SK-N-MC (cell line): Measurements from ENCODE around the gene PHLPP2.
"Not testable (repeated sequence)": the region's sequence is repeated elsewhere in the genome, so short reads cannot be mapped to it uniquely, and the experiment has no call there.

ENCODE experiments used
- DNase-seq: peaks from one replicate; pipeline ENCODE4 v3.0.0-alpha.2; 2011; ENCODE audit warnings: low read depth, low spot score
- H3K27ac ChIP-seq: fragments of 200-600 bp; sonication (generic); 2 replicates; pipeline ENCODE4 v1.5.1; 2016; ENCODE audit warnings: mixed run types
- H3K36me3 ChIP-seq: fragments of 200-600 bp; sonication (generic); 2 replicates; pipeline ENCODE4 v1.6.1; 2017; ENCODE audit warnings: antibody characterized with exemption, low read length, mixed read lengths; ENCODE audit not compliant: insufficient read depth
- H3K4me3 ChIP-seq: fragments of 200-600 bp; sonication (generic); 2 replicates; pipeline ENCODE4 v1.5.1; 2016
- H3K9ac ChIP-seq: fragments of 200-600 bp; sonication (generic); 2 replicates; pipeline ENCODE4 v1.8.0; 2017; ENCODE audit warnings: mixed run types, mixed read lengths; ENCODE audit not compliant: insufficient read length
- H3K9me3 ChIP-seq: fragments of 200-600 bp; sonication (generic); 2 replicates; pipeline ENCODE4 v1.6.1; 2017; ENCODE audit warnings: low read depth, mild to moderate bottlenecking, antibody characterized with exemption, low read length, moderate library complexity, mixed read lengths
- EZH2 ChIP-seq: fragments of 200-600 bp; sonication (generic); IDR thresholded peaks from one replicate; pipeline ENCODE4 v1.6.1; 2017; ENCODE audit warnings: antibody characterized with exemption
- FOXP2 ChIP-seq: optimal IDR thresholded peaks from 2 replicates; pipeline ENCODE3; 2011; ENCODE audit warnings: mild to moderate bottlenecking, moderate library complexity; ENCODE audit not compliant: insufficient read depth; ENCODE audit errors: extremely low read length, control extremely low read depth
- POLR2AphosphoS5 ChIP-seq: IDR thresholded peaks from 2 replicates; pipeline ENCODE4 v1.6.1; 2012; ENCODE audit warnings: mild to moderate bottlenecking, low read depth, low read length, borderline replicate concordance

PHLPP2 gene

DNA sequence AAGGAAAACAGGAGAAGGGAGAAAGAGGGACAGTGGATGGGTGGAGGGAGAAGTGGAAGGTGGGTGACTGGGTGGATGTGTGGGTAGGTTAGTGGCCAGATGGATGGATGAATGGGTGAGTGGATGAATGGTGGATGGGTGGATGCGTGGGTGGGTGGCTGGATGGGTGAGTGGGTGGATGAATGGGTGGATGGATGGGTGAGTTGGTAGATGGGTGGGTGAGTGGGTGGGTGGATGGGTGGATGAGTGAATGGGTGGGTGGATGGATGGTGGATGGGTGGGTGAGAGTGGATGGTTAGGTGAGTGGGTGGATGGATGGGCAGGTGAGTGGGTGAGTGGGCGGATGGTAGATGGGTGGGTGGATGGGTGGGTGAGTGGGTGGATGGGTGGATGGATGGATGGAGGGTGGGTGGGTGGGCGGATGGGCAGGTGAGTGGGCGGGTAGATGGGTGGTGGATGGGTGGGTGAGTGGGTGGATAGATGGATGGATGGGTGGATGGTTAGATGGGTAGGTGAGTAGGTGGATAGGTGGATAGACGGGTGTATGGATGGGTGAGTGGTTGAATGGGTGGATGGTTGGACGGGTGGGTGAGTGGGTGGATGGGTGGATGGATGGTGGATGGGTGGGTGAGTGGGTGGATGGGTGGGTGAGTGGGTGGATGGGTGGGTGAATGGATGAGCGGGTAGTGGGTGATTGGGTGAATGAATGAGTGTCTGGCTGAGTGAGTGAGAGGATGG, 99.2 kb downstream of the PHLPP2 start:
- H3K4me3 ChIP-seq, result no peak overlapping the region
- H3K36me3 ChIP-seq, result no peaks in the 10 kb centered on the region
- no peak for DNase-seq
- H3K27ac ChIP-seq, result no peak overlapping the region
- H3K9me3 ChIP-seq, result no peaks in the 10 kb centered on the region
- no peak overlapping the region for H3K9ac ChIP-seq
- TF ChIP-seq EZH2, result no peak

DNA sequence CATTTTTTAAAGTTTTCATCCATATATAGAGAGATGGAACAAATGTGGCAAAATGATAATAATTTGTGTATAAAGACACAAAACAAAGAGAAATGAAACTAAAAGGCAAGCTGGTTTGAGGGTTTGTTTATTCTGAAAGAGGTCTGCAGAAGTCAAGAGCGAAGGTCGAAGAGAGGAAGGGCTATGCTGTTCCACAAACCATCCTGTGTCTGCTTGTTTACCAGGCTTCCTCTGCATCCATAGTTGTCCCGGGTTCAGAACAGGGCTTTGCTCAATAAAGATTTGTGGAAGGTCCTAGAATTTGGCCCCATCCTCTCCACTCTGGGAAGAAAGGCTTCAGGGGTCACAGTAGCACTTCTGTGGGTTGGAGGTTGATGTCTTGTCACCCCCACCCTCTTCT, 100.9 kb downstream of the PHLPP2 start:
- H3K27ac ChIP-seq, result no peak overlapping the region
- no peaks in the 10 kb centered on the region for H3K36me3 ChIP-seq
- H3K4me3 ChIP-seq, result no peak overlapping the region
- DNase-seq, result no peak
- no peaks in the 10 kb centered on the region for H3K9me3 ChIP-seq
- H3K9ac ChIP-seq, result no peak overlapping the region
- no peak for TF ChIP-seq FOXP2
- TF ChIP-seq POLR2AphosphoS5, result no peak
- no peak for TF ChIP-seq EZH2

DNA sequence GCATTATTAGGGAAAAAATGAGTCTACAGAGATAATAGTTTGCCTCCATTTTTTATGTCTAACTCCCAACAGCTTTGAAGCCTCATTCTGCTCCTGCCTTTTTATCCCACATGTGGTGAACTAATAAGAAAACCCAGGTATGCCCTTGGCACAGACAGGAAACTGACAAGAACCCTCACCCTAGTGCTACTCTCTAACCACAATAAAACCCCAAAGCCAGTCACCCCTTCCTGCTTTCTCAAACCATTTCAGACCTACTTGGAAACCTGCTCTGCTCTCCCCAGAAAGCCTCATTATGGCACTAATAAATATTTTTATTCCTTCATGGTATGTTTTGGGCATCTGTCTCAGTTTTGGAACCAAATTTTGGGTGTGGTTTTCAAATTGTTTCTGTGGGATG, 102.4 kb downstream of the PHLPP2 start:
- DNase-seq, result no peak
- Histone ChIP-seq H3K9ac (no peak overlapping the region), H3K27ac (no peak overlapping the region), H3K4me3 (no peak overlapping the region), H3K9me3 (no peaks in the 10 kb centered on the region), H3K36me3 (no peaks in the 10 kb centered on the region)
- TF ChIP-seq FOXP2 (no peak), POLR2AphosphoS5 (no peak), EZH2 (no peak)

DNA sequence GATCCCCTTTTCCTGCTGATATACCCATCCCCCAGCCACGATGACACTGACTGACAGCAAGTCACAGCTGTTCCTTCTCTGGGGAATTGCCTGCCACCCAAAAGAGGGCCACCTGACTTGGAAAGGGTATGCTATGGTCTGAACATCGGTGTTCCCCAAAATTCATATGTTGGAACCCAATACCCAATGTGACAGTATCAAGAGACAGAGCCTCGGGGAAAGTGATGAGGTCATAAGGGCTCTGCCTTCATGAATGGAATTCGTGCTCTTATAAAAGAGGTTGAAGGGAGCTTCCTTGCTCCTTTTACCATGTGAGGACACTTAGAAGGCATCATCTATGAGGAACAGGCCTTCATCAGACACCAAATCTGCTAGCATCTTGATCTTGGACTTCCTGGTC, 106.1 kb downstream of the PHLPP2 start:
- H3K36me3 ChIP-seq, result no peaks in the 10 kb centered on the region
- TF ChIP-seq FOXP2 (no peak), EZH2 (no peak), POLR2AphosphoS5 (no peak)
- no peak overlapping the region for H3K27ac ChIP-seq
- no peak overlapping the region for H3K4me3 ChIP-seq
- H3K9me3 ChIP-seq, result no peaks in the 10 kb centered on the region
- no peak for DNase-seq
- no peak overlapping the region for H3K9ac ChIP-seq

DNA sequence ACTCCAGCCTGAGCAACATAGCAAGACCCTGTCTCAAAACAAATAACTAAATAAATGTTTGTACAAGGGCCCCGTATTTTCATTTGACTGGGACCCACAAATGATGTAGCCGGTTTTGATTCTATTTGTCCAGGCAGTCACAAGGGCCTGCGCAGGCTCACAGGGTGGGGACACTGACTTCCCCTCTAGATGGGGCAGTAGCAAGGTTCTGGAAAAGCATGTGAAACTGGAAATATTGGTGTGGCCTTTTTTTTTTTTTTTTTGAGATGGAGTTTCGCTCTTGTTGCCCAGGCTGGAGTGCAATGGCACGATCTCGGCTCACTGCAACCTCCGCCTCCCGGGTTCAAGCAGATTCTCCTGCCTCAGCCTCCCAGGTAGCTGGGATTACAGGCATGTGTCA, 109.5 kb downstream of the PHLPP2 start:
- not testable (repeated sequence) for H3K9ac ChIP-seq, H3K9me3 ChIP-seq, H3K36me3 ChIP-seq, H3K4me3 ChIP-seq, DNase-seq, H3K27ac ChIP-seq

DNA sequence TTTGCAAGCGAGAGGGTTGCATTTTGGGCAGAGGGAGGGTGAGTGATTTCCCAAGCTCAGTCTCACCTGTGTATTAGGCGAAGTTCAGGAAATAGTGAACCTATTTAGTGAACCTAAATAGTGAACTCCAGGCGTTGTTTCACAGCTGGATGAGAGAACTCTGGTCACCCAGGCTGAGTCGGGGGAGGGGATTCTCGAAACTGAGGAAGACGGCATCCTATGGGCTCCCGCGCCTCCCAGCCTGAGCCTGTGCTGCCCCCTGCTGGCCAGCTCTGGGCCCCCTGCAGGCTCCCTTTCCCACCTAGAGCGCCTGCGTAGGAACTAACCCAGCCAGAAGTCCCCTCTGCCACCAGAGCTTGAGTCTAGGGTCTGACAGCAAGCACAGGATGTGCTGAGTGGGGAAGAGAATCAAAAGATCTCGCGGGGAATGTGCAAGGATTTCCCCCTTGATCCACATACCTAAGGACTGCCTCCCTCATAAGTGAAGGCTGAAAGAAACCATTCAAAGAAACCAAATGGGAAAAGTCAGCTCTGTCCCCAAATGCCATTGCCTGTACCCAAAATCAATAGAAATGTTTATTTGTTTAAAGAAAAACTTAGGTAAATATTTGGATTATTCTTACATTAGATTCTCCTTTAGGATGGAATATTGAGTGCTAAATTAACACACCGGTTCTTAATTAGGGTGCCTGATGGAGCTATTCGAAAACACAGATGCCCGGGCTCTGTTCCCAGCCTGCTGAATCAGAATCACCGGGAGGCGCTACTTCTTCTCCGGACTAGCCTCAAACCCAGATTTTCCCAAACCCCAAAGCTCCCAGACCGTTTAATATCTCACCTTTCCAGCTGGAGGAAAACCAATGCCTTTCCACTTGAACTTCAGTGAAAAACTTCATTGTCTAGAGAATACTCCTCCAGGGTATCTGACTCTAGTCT, 113.3 kb downstream of the PHLPP2 start:
- H3K27ac ChIP-seq, result no peak overlapping the region
- no peak for DNase-seq
- H3K9ac ChIP-seq, result no peak overlapping the region
- H3K4me3 ChIP-seq, result no peak overlapping the region
- no peak for TF ChIP-seq EZH2
- no peak for TF ChIP-seq FOXP2
- no peak for TF ChIP-seq POLR2AphosphoS5
- H3K9me3 ChIP-seq, result no peaks in the 10 kb centered on the region
- no peaks in the 10 kb centered on the region for H3K36me3 ChIP-seq

DNA sequence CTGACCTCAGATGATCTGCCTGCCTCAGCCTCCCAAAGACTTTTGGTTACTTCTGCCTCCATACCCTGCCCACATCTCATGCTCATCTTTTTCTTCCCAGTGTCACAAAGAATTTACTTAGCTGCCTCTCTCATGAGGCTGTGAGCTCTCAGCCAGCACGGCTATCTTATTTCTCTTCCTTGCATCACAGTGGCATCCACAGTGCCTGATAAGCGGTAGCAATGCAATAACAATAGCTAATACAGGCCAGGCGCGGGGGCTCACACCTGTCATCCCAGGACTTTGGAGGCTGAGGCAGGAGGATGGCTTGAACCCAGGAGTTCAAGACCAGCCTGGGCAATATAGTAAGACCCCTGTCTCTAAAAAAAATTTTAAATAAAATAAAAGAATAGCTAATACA, 114.1 kb downstream of the PHLPP2 start:
- Histone ChIP-seq H3K9ac (no peak overlapping the region), H3K36me3 (no peaks in the 10 kb centered on the region), H3K4me3 (no peak overlapping the region), H3K9me3 (no peaks in the 10 kb centered on the region), H3K27ac (no peak overlapping the region)
- no peak for DNase-seq
- TF ChIP-seq POLR2AphosphoS5, result no peak
- TF ChIP-seq EZH2, result no peak
- no peak for TF ChIP-seq FOXP2

DNA sequence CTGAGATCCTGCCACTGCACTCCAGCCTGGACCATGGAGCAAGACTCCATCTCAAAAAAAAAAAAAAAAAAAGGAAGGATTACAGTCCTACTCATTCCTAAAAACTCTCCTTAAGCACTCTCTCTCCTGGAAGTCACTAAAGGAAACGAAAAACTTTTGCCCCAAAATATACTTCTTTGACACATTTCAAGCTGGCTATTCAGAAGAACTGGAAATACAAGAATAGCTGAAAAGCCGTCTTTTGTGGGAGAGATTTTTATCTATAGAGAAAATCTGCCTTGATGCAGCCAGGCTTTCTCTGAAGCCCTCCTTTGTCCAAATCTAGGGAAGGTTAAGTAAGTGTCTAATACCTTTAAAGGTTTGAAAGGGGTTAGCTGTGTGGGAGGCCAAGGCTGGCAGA, 115.4 kb downstream of the PHLPP2 start:
- H3K4me3 ChIP-seq, result no peak overlapping the region
- no peak for TF ChIP-seq EZH2
- no peak for TF ChIP-seq FOXP2
- no peak for TF ChIP-seq POLR2AphosphoS5
- no peak overlapping the region for H3K27ac ChIP-seq
- no peaks in the 10 kb centered on the region for H3K36me3 ChIP-seq
- no peaks in the 10 kb centered on the region for H3K9me3 ChIP-seq
- DNase-seq, result no peak
- no peak overlapping the region for H3K9ac ChIP-seq

DNA sequence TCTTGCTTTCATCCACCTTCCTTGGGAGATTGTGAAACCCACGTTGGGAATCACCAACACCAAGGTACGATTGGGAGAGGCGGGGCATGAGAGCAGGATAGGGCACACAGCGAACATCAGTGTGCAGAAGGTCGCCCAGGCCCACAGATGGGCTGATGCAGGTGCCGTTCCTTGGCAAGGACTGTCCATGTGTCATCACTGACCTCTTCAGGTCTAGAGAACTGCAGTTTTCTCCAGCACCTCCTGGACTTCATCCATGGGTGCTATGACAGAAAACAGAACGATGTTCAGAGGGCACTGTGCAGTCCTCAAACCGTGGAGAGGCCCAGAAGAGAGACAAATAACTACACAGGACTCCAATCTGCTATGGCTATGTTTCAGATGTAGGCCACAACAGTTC, 123.7 kb downstream of the PHLPP2 start:
- DNase-seq, result no peak
- no peak overlapping the region for H3K4me3 ChIP-seq
- H3K9ac ChIP-seq, result no peak overlapping the region
- H3K9me3 ChIP-seq, result no peaks in the 10 kb centered on the region
- no peak overlapping the region for H3K27ac ChIP-seq
- no peaks in the 10 kb centered on the region for H3K36me3 ChIP-seq
- TF ChIP-seq EZH2 (no peak), FOXP2 (no peak), POLR2AphosphoS5 (no peak)

DNA sequence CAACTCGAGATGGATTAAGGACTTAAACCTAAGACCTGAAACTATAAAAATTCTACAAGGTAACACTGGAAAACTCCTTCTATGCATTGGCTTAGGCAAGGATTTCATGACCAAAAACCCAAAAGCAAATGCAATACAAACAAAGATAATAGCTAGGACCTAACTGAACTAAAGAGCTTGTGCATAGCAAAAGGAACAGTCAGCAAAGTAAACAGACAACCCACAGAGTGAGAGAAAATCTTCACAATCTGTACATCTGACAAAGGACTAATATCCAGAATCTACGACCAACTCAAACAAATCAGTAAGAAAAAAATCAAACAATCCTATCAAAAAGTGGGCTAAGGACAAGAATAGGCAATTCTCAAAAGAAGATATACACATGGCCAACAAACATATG, 126.1 kb downstream of the PHLPP2 start:
- not testable (repeated sequence) for H3K4me3 ChIP-seq, H3K27ac ChIP-seq, DNase-seq, H3K9me3 ChIP-seq, H3K9ac ChIP-seq, H3K36me3 ChIP-seq

DNA sequence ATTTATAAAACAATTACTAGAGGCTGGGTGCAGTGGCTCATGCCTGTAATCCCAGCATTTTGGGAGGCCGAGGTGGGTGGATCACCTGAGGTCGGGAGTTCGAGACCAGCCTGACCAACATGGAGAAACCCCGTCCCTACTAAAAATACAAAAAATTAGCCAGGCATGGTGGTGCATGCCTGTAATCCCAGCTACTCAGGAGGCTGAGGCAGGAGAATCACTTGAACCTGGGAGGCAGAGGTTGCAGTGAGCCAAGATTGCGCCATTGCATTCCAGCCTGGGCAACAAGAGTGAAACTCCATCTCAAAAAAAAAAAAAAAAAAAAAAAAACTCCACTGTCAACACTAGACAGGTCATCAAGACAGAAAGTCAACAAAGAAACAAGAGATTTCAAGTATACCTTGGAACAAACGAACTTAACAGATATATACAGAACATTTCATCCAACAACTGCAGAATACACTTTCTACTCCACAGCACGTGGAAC, 129.1 kb downstream of the PHLPP2 start:
- H3K4me3 ChIP-seq, H3K36me3 ChIP-seq, H3K27ac ChIP-seq, H3K9ac ChIP-seq, DNase-seq, H3K9me3 ChIP-seq: not testable (repeated sequence)
